HepG2 (cell line): ENCODE results near the gene CLIC1. TPM values are rescaled to one million over a fixed set of nuclear protein-coding genes. Genes with fewer than 3 reads are reported as not detected.
A peak's percentile ranks its signal among the peaks of the same experiment; 100 is the strongest.

Experiments
- CREB1 ChIP-seq, 2 experiments: fragments of 450-650 bp in 1 of 2; IDR thresholded peaks; 2 replicates each; pipeline ENCODE4 v1.6.1; 2016 to 2017; ENCODE audit warnings: control low read depth in 1 of 2, mild to moderate bottlenecking in 1 of 2, missing compliant biosample characterization in 1 of 2, missing genetic modification characterization in 1 of 2
- IRX3 ChIP-seq: sonication (generic); formaldehyde crosslinking; IDR thresholded peaks from 2 replicates; pipeline ENCODE4 v1.8.1; 2023; ENCODE audit warnings: mild to moderate bottlenecking, low read depth, missing genetic modification reagents, borderline replicate concordance
- MXD1 ChIP-seq: sonication (generic); formaldehyde crosslinking; IDR thresholded peaks from 2 replicates; pipeline ENCODE4 v1.4.0; 2020; ENCODE audit warnings: mild to moderate bottlenecking, missing genetic modification reagents
- NFKBIZ ChIP-seq: IDR thresholded peaks from 2 replicates; pipeline ENCODE4 v1.6.1; 2018; ENCODE audit warnings: missing genetic modification reagents, missing compliant biosample characterization
- ONECUT2 ChIP-seq: sonication (generic); formaldehyde crosslinking; IDR thresholded peaks from 2 replicates; pipeline ENCODE4 v1.4.0; 2020; ENCODE audit warnings: missing genetic modification reagents
- PHF20 ChIP-seq: sonication (generic); formaldehyde crosslinking; IDR thresholded peaks from 2 replicates; pipeline ENCODE4 v1.5.0; 2020; ENCODE audit warnings: mild to moderate bottlenecking, missing genetic modification reagents
- SOX6 ChIP-seq, 2 experiments: fragments of 450-650 bp in 1 of 2; sonication (generic) in 1 of 2; formaldehyde crosslinking in 1 of 2; IDR thresholded peaks; 2 replicates each; pipeline versions ENCODE4 v1.4.0 to v1.6.1; 2017 to 2020; ENCODE audit warnings: antibody characterized with exemption in 1 of 2, mild to moderate bottlenecking in 1 of 2, missing genetic modification reagents in 1 of 2
- ZMYM4 ChIP-seq: sonication (generic); formaldehyde crosslinking; IDR thresholded peaks from 2 replicates; pipeline ENCODE4 v1.8.1; 2023; ENCODE audit warnings: mild to moderate bottlenecking, missing genetic modification reagents
- ZNF496 ChIP-seq: sonication (generic); formaldehyde crosslinking; IDR thresholded peaks from 2 replicates; pipeline ENCODE4 v1.8.1; 2023; ENCODE audit warnings: mild to moderate bottlenecking, moderate library complexity, missing genetic modification reagents; ENCODE audit not compliant: insufficient replicate concordance
- ZNF609 ChIP-seq: sonication (generic); formaldehyde crosslinking; IDR thresholded peaks from 2 replicates; pipeline ENCODE4 v1.4.0; 2020; ENCODE audit warnings: mild to moderate bottlenecking, missing genetic modification reagents, borderline replicate concordance
- ZNF646 ChIP-seq: sonication (generic); formaldehyde crosslinking; IDR thresholded peaks from 2 replicates; pipeline ENCODE4 v1.9.0; 2021; ENCODE audit warnings: mild to moderate bottlenecking, missing genetic modification reagents
- ZNF660 ChIP-seq: sonication (generic); formaldehyde crosslinking; IDR thresholded peaks from 2 replicates; pipeline ENCODE4 v1.5.1; 2020; ENCODE audit warnings: mild to moderate bottlenecking, low read depth, missing genetic modification reagents, borderline replicate concordance
- ZNF747 ChIP-seq: sonication (generic); formaldehyde crosslinking; IDR thresholded peaks from 2 replicates; pipeline ENCODE4 v1.8.1; 2023; ENCODE audit warnings: missing genetic modification reagents, mild to moderate bottlenecking, borderline replicate concordance
- ZNF816 ChIP-seq: sonication (generic); formaldehyde crosslinking; IDR thresholded peaks from 2 replicates; pipeline ENCODE4 v1.8.0; 2022; ENCODE audit warnings: missing genetic modification reagents, mild to moderate bottlenecking, borderline replicate concordance
- ZSCAN21 ChIP-seq: sonication (generic); formaldehyde crosslinking; IDR thresholded peaks from 2 replicates; pipeline ENCODE4 v1.8.0; 2022; ENCODE audit warnings: mild to moderate bottlenecking, missing genetic modification reagents, moderate library complexity, borderline replicate concordance
- ZSCAN9 ChIP-seq: IDR thresholded peaks from 2 replicates; pipeline ENCODE4 v1.6.1; 2016; ENCODE audit warnings: borderline replicate concordance
- polyA plus RNA-seq, 8 experiments: library from polyadenylated mRNA; depleted of rRNA in 3 of 8; stranded (reverse) in 7 of 8; unstranded in 1 of 8; fragments of >200 nt; fragmentation: Illumina TruSeq in 4 of 8; extraction: Trizol in 4 of 8; gene quantifications; 2 replicates each; pipeline versions ENCODE4 v1.2.1 to v1.2.3, GENCODE V29; 2011 to 2016; ENCODE audit warnings: low read depth in 4 of 8, missing spikeins in 1 of 8, mixed read lengths in 1 of 8; ENCODE audit not compliant: insufficient read depth in 1 of 8
- total RNA-seq, 5 experiments: library from RNA; depleted of rRNA; stranded (reverse); fragments of >200 nt; fragmentation: Illumina TruSeq; extraction: Trizol; gene quantifications; 2 replicates each; pipeline ENCODE4 v1.2.3, GENCODE V29; 2016; ENCODE audit warnings: low read depth in 1 of 5

The CLIC1 gene
- total and polyA plus RNA-seq, 2 of the 13 experiments (the other 11 are each of a cell fraction or from before 2014, with no cell fraction given): 602 to 891 TPM

GRCh38 chr6:31736021-31736767 is at the start of gene CLIC1 (continued):
- TF ChIP-seq ZNF747 (CRISPR knock-in tag) (peak; percentile 40; the same call in 1 of the 2 replicates), ZMYM4 (peak; percentile 71), PHF20 (CRISPR knock-in tag) (peak; percentile 62; the same call in 1 of the 2 replicates), ZNF816 (CRISPR knock-in tag) (peak; percentile 51; the same call in 1 of the 2 replicates), ONECUT2 (CRISPR knock-in tag) (no peak), NFKBIZ (CRISPR knock-in tag) (peak; percentile 95; the same call in 1 of the 2 replicates), SOX6 (IDR thresholded peaks at IDR 0.05) (no peak), SOX6 (CRISPR knock-in tag; IDR thresholded peaks at IDR 0.05) (peak; percentile 35), ZNF609 (peak; percentile 69; the same call in 1 of the 2 replicates), IRX3 (no peak), MXD1 (peak; percentile 58; the same call in 1 of the 2 replicates), ZNF660 (no peak), CREB1 (IDR thresholded peaks at IDR 0.05) (no peak), CREB1 (CRISPR knock-in tag; IDR thresholded peaks at IDR 0.05) (0 out of 2 replicates have a peak, but pooled peaks have one; percentile 51), ZSCAN21 (CRISPR knock-in tag) (no peak; the same call in 1 of the 2 replicates), ZNF496 (CRISPR knock-in tag) (no peak), ZSCAN9 (CRISPR knock-in tag) (peak; percentile 92), ZNF646 (CRISPR knock-in tag) (no peak)
